ENCODE measurements around the gene OSBPL9.

GRCh38 chr1:51717842-51718241, 101.0 kb downstream of the OSBPL9 start:
- TF ChIP-seq, protein P1, sequence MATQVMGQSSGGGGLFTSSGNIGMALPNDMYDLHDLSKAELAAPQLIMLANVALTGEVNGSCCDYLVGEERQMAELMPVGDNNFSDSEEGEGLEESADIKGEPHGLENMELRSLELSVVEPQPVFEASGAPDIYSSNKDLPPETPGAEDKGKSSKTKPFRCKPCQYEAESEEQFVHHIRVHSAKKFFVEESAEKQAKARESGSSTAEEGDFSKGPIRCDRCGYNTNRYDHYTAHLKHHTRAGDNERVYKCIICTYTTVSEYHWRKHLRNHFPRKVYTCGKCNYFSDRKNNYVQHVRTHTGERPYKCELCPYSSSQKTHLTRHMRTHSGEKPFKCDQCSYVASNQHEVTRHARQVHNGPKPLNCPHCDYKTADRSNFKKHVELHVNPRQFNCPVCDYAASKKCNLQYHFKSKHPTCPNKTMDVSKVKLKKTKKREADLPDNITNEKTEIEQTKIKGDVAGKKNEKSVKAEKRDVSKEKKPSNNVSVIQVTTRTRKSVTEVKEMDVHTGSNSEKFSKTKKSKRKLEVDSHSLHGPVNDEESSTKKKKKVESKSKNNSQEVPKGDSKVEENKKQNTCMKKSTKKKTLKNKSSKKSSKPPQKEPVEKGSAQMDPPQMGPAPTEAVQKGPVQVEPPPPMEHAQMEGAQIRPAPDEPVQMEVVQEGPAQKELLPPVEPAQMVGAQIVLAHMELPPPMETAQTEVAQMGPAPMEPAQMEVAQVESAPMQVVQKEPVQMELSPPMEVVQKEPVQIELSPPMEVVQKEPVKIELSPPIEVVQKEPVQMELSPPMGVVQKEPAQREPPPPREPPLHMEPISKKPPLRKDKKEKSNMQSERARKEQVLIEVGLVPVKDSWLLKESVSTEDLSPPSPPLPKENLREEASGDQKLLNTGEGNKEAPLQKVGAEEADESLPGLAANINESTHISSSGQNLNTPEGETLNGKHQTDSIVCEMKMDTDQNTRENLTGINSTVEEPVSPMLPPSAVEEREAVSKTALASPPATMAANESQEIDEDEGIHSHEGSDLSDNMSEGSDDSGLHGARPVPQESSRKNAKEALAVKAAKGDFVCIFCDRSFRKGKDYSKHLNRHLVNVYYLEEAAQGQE (IDR thresholded peaks at IDR 0.05; ENCODE audit: insufficient replicate concordance, low read depth), result no peak
- no peak for TF ChIP-seq GABPA (IDR thresholded peaks at IDR 0.05; ENCODE audit: low read depth)
- TF ChIP-seq, protein P2, sequence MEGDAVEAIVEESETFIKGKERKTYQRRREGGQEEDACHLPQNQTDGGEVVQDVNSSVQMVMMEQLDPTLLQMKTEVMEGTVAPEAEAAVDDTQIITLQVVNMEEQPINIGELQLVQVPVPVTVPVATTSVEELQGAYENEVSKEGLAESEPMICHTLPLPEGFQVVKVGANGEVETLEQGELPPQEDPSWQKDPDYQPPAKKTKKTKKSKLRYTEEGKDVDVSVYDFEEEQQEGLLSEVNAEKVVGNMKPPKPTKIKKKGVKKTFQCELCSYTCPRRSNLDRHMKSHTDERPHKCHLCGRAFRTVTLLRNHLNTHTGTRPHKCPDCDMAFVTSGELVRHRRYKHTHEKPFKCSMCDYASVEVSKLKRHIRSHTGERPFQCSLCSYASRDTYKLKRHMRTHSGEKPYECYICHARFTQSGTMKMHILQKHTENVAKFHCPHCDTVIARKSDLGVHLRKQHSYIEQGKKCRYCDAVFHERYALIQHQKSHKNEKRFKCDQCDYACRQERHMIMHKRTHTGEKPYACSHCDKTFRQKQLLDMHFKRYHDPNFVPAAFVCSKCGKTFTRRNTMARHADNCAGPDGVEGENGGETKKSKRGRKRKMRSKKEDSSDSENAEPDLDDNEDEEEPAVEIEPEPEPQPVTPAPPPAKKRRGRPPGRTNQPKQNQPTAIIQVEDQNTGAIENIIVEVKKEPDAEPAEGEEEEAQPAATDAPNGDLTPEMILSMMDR (IDR thresholded peaks at IDR 0.05; ENCODE audit: insufficient read depth, low read length), result no peak
